ENCODE measurements around the gene UBE3B.

DNA sequence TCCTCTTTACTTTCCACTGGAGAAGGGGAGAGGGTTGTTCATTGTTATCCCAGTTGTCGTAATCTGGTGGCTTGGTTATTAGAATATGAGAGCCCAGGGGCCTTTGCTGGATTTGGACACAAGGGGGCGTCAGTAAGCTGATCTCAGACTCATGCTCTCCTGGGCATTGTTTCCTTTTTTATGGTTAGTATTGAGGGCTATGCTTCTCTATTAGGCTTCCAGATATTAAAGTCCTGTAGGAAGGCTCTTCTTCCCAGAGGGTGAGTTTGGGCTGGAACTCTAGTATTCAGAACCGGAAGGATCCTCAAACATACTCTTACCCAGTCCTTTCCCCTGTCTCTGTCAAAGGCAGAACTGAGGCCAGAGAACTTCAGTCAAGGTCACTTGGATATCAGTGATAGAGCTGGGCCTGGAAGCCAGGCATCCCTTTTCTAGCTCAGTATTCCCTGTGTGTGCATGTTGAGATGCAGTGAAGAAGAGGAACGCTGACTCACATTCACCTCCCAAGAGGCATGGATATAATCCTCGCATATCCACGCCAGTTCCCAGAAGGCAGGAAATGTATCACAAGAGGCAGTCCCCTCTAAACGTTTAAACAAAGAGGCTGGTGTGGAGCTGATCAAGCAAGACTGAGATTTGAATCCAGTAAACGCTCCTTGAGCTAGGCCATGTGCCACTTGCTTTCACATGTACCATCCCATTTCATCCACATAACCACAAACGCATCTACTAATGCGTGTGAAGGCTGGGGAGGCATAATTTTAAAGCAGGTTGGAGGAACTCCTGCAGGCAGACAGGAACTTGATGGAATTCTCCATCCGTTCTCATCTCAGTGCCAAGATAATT is 41.6 kb downstream of the UBE3B start:
- TF ChIP-seq, protein P1, sequence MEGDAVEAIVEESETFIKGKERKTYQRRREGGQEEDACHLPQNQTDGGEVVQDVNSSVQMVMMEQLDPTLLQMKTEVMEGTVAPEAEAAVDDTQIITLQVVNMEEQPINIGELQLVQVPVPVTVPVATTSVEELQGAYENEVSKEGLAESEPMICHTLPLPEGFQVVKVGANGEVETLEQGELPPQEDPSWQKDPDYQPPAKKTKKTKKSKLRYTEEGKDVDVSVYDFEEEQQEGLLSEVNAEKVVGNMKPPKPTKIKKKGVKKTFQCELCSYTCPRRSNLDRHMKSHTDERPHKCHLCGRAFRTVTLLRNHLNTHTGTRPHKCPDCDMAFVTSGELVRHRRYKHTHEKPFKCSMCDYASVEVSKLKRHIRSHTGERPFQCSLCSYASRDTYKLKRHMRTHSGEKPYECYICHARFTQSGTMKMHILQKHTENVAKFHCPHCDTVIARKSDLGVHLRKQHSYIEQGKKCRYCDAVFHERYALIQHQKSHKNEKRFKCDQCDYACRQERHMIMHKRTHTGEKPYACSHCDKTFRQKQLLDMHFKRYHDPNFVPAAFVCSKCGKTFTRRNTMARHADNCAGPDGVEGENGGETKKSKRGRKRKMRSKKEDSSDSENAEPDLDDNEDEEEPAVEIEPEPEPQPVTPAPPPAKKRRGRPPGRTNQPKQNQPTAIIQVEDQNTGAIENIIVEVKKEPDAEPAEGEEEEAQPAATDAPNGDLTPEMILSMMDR (conservative IDR thresholded peaks at IDR 0.05), result peak; percentile 93
- no peak for TF ChIP-seq EZH2 (IDR thresholded peaks at IDR 0.05; ENCODE audit: low read depth)

All from PC-9 (cell line).